Measurements from ENCODE around the gene SUPT3H. TPM values are rescaled to one million over a fixed set of nuclear protein-coding genes. Genes with fewer than 3 reads are reported as not detected.

SUPT3H gene
- total and polyA plus RNA-seq, 2 donors (not counting 1 experiment from before 2014, with no cell fraction given) = 5.5 to 12.4 TPM

DNA sequence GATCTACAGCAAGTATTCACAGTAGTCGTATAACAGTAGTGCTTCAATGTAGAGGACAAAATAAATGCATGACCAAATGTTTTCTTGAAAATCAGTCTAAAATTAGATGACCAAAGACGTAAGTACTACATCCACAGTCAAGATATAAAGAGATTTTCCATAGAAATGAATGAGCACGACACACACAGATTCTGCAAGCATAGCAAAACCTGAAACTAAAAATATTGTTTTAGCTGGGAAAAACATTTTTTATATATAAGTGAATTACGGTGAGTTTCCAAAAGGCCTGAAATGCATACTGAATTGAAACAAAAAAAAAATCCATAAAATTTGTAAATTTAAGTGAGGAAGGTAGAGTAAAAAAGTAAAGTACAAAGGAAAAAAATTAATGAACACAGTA, 217.4 kb downstream of the SUPT3H start:
- Histone ChIP-seq H3K27me3 (replicated peaks in 1 of 4; ENCODE audit: control extremely low read depth in 1 of 4, control insufficient read depth in 3 of 4, insufficient read depth in 4 of 4, low read length in 3 of 4) (no peaks in the 10 kb centered on the region), H3K4me3 (ENCODE audit: control extremely low read depth in 1 of 5, extremely low read depth in 1 of 5, insufficient read depth in 1 of 5, low read depth in 2 of 5, low read length in 4 of 5) (no peak overlapping the region), H3K4me1 (ENCODE audit: control insufficient read depth in 2 of 2, insufficient read depth in 2 of 2, low read length in 2 of 2) (no peaks in the 10 kb centered on the region), H3K79me2 (ENCODE audit: control insufficient read depth, insufficient read depth, low read length) (no peaks in the 10 kb centered on the region), H4K20me1 (ENCODE audit: control insufficient read depth, insufficient read depth, low read length, poor library complexity, severe bottlenecking) (no peaks in the 10 kb centered on the region), H2AFZ (ENCODE audit: insufficient read depth, low read depth, low read length, poor library complexity, severe bottlenecking) (no peak overlapping the region), H3K9ac (ENCODE audit: low read length) (no peak overlapping the region), H3K36me3 (replicated peaks in 1 of 2; ENCODE audit: control extremely low read depth in 1 of 2, control insufficient read depth in 1 of 2, extremely low read depth in 1 of 2, insufficient read depth in 2 of 2, low read length in 1 of 2) (no peaks in the 10 kb centered on the region), H3K9me3 (ENCODE audit: control extremely low read depth in 1 of 3, control insufficient read depth in 2 of 3, insufficient read depth in 1 of 3, low read length in 2 of 3) (no peaks in the 10 kb centered on the region), H3K4me2 (replicated peaks; ENCODE audit: low read depth, low read length, poor library complexity, severe bottlenecking) (no peak overlapping the region), H3K27ac (ENCODE audit: low read length in 2 of 2) (no peak overlapping the region)
- Mint-ChIP-seq H3K4me3 (no peak overlapping the region), H3K4me1 (no peaks in the 10 kb centered on the region), H3K27ac (no peak overlapping the region), H3K27me3 (no peaks in the 10 kb centered on the region), H3K9me3 (ENCODE audit: insufficient read depth) (no peaks in the 10 kb centered on the region)
- DNase-seq (no peak), ATAC-seq (ENCODE audit: low read depth) (no peak)
- ChIA-PET CTCF (no interaction called here), POLR2A (no interaction called here)
- intact Hi-C loops (cut with micrococcal nuclease) = no loop called here
- no peak for TF ChIP-seq EZH2 (IDR thresholded peaks at IDR 0.05; ENCODE audit: borderline replicate concordance, insufficient read depth, low read depth, low read length, poor library complexity, severe bottlenecking)
- TF ChIP-seq, protein P1, sequence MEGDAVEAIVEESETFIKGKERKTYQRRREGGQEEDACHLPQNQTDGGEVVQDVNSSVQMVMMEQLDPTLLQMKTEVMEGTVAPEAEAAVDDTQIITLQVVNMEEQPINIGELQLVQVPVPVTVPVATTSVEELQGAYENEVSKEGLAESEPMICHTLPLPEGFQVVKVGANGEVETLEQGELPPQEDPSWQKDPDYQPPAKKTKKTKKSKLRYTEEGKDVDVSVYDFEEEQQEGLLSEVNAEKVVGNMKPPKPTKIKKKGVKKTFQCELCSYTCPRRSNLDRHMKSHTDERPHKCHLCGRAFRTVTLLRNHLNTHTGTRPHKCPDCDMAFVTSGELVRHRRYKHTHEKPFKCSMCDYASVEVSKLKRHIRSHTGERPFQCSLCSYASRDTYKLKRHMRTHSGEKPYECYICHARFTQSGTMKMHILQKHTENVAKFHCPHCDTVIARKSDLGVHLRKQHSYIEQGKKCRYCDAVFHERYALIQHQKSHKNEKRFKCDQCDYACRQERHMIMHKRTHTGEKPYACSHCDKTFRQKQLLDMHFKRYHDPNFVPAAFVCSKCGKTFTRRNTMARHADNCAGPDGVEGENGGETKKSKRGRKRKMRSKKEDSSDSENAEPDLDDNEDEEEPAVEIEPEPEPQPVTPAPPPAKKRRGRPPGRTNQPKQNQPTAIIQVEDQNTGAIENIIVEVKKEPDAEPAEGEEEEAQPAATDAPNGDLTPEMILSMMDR (IDR thresholded peaks at IDR 0.05) = no peak
- WGBS (ENCODE audit: insufficient coverage) = no CpG with 5 or more reads among the region's 4 CpGs

DNA sequence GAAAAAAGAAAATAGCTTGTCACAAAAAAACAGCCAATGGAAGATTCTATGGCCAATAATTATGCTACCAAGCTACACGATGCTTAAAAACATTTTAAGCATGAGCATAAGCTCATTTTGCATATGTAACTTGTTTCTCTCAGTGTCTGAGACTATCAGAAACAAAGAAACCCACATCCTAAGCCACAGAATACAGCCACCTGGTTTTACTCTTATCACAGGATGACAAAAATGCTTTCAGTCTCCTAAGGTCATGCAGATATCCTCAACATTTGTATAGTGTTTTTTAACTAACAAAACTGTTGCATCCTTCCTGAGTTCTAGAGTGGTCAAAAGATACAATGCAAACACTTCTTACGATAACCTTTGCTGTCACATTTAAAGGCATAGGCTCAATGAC, 221.7 kb downstream of the SUPT3H start:
- no peak overlapping the region for H3K4me3 ChIP-seq (ENCODE audit: control extremely low read depth in 1 of 5, extremely low read depth in 1 of 5, insufficient read depth in 1 of 5, low read depth in 2 of 5, low read length in 4 of 5)
- CTCF ChIA-PET = no interaction called here
- no peaks in the 10 kb centered on the region for H3K4me1 Mint-ChIP-seq
- H3K9me3 Mint-ChIP-seq (ENCODE audit: insufficient read depth) = no peaks in the 10 kb centered on the region
- ATAC-seq (ENCODE audit: low read depth) = no peak
- POLR2A ChIA-PET = no interaction called here
- H3K4me1 ChIP-seq (ENCODE audit: control insufficient read depth in 2 of 2, insufficient read depth in 2 of 2, low read length in 2 of 2) = no peaks in the 10 kb centered on the region
- no peaks in the 10 kb centered on the region for H3K79me2 ChIP-seq (ENCODE audit: control insufficient read depth, insufficient read depth, low read length)
- no peak for TF ChIP-seq EZH2 (IDR thresholded peaks at IDR 0.05; ENCODE audit: borderline replicate concordance, insufficient read depth, low read depth, low read length, poor library complexity, severe bottlenecking)
- TF ChIP-seq, protein P1 (IDR thresholded peaks at IDR 0.05) = no peak
- 0% methylated on average over 1 of the region's 2 CpGs for WGBS (ENCODE audit: insufficient coverage)
- no peak overlapping the region for H3K27ac Mint-ChIP-seq
- no peak for DNase-seq
- H3K27ac ChIP-seq (ENCODE audit: low read length in 2 of 2) = no peak overlapping the region
- intact Hi-C loops (cut with micrococcal nuclease) = no loop called here
- H3K27me3 Mint-ChIP-seq = no peaks in the 10 kb centered on the region
- H3K36me3 ChIP-seq (replicated peaks in 1 of 2; ENCODE audit: control extremely low read depth in 1 of 2, control insufficient read depth in 1 of 2, extremely low read depth in 1 of 2, insufficient read depth in 2 of 2, low read length in 1 of 2) = no peaks in the 10 kb centered on the region
- no peak overlapping the region for H3K4me3 Mint-ChIP-seq
- no peaks in the 10 kb centered on the region for H3K27me3 ChIP-seq (replicated peaks in 1 of 4; ENCODE audit: control extremely low read depth in 1 of 4, control insufficient read depth in 3 of 4, insufficient read depth in 4 of 4, low read length in 3 of 4)
- no peak overlapping the region for H2AFZ ChIP-seq (ENCODE audit: insufficient read depth, low read depth, low read length, poor library complexity, severe bottlenecking)
- H3K9me3 ChIP-seq (ENCODE audit: control extremely low read depth in 1 of 3, control insufficient read depth in 2 of 3, insufficient read depth in 1 of 3, low read length in 2 of 3) = no peaks in the 10 kb centered on the region
- no peaks in the 10 kb centered on the region for H4K20me1 ChIP-seq (ENCODE audit: control insufficient read depth, insufficient read depth, low read length, poor library complexity, severe bottlenecking)
- H3K9ac ChIP-seq (ENCODE audit: low read length) = no peak overlapping the region
- H3K4me2 ChIP-seq (replicated peaks; ENCODE audit: low read depth, low read length, poor library complexity, severe bottlenecking) = no peak overlapping the region

Data from B cell (primary cell).